CD4-positive, alpha-beta T cell treated with Interleukin-15 for 4 hours (primary cell): ENCODE measurements around the gene FES.

Experiments
- DNase-seq: peaks from one replicate; pipeline ENCODE4 v3.0.0-alpha.2; 2020; ENCODE audit warnings: low spot score

FES gene

GRCh38 chr15:90876046-90876445 is 8.3 kb upstream of the FES start:
- DNase-seq, result no peak

GRCh38 chr15:90876512-90877170 is 7.7 kb upstream of the FES start:
- no peak for DNase-seq

GRCh38 chr15:90877315-90877714 is 7.0 kb upstream of the FES start:
- DNase-seq, result no peak

- no peak for DNase-seq
Observed at GRCh38 chr15:90877996-90878395, 6.3 kb upstream of the FES start.

GRCh38 chr15:90878660-90879059 is 5.6 kb upstream of the FES start:
- no peak for DNase-seq

- no peak for DNase-seq
Observed at GRCh38 chr15:90879730-90880366, 4.5 kb upstream of the FES start.

- no peak for DNase-seq
Observed at GRCh38 chr15:90880381-90881145, 3.7 kb upstream of the FES start.

- no peak for DNase-seq
Observed at GRCh38 chr15:90881181-90881977, 2.9 kb upstream of the FES start.

GRCh38 chr15:90881978-90882721 is 2.2 kb upstream of the FES start:
- DNase-seq, result no peak

GRCh38 chr15:90882781-90883525 is 1.4 kb upstream of the FES start:
- DNase-seq, result no peak

GRCh38 chr15:90883526-90883975 is 753 bp upstream of the FES start:
- no peak for DNase-seq

GRCh38 chr15:90884719-90885431 is 571 bp downstream of the FES start:
- no peak for DNase-seq

- DNase-seq, result peak; percentile 76
Observed at GRCh38 chr15:90885432-90886290, 1.4 kb downstream of the FES start.

GRCh38 chr15:90886291-90886614 is 1.9 kb downstream of the FES start:
- no peak for DNase-seq

GRCh38 chr15:90887037-90887481 is 2.8 kb downstream of the FES start:
- DNase-seq, result no peak

GRCh38 chr15:90889313-90889730 is 5.0 kb downstream of the FES start:
- DNase-seq, result no peak

GRCh38 chr15:90889736-90890456 is 5.6 kb downstream of the FES start:
- DNase-seq, result no peak

GRCh38 chr15:90890839-90891238 is 6.5 kb downstream of the FES start:
- DNase-seq, result no peak
